HEK293 (cell line): ENCODE results near the gene GRAMD1B.

Experiments used
- CTCF ChIA-PET: fragments of 350-600 bp; formaldehyde crosslinking; extraction: SDS; loops from one replicate; lab custom pipeline; 2021; ENCODE audit warnings: antibody characterized with exemption; lab: Yijun Ruan, JAX
- POLR2A ChIA-PET: fragments of 300-600 bp; formaldehyde crosslinking; extraction: SDS; loops from one replicate; lab custom pipeline; 2020; ENCODE audit warnings: antibody characterized with exemption, inconsistent platforms; lab: Yijun Ruan, JAX
- H3K27ac ChIP-seq: fragments of 200-500 bp; sonication (Bioruptor generic); 2 replicates; pipeline ENCODE4 v1.5.1; 2014; ENCODE audit warnings: low read depth, low read length, control low read depth, inconsistent platforms; ENCODE audit errors: extremely low read depth
- H3K36me3 ChIP-seq, 2 experiments: fragments of 200-500 bp in 1 of 2; sonication (Bioruptor generic) in 1 of 2; 1 replicate in 1 of 2; 2 replicates in 1 of 2; pipeline ENCODE4 v1.5.1; 2014 to 2017; ENCODE audit warnings: inconsistent platforms in 2 of 2, low read length in 2 of 2; ENCODE audit not compliant: control insufficient read depth in 2 of 2, insufficient read depth in 1 of 2
- H3K4me1 ChIP-seq: fragments of 200-500 bp; sonication (Bioruptor generic); 2 replicates; pipeline ENCODE4 v1.5.1; 2014; ENCODE audit warnings: mild to moderate bottlenecking, low read length, inconsistent platforms; ENCODE audit not compliant: control insufficient read depth, insufficient read depth
- H3K4me3 ChIP-seq: 2 replicates; pipeline ENCODE4 v1.5.1; 2011; ENCODE audit warnings: low read depth, mild to moderate bottlenecking, control low read depth, low read length, moderate library complexity
- H3K9me3 ChIP-seq: fragments of 200-500 bp; sonication (Bioruptor generic); 2 replicates; pipeline ENCODE4 v1.5.1; 2014; ENCODE audit warnings: low read depth, low read length, inconsistent platforms; ENCODE audit not compliant: control insufficient read depth, insufficient read depth
- GLI2 ChIP-seq: fragments of 450-650 bp; formaldehyde crosslinking; IDR thresholded peaks from 2 replicates; pipeline ENCODE4; 2017; ENCODE audit warnings: missing biosample characterization, missing genetic modification characterization, low read depth, borderline replicate concordance
- HOXA7 ChIP-seq: sonication (generic); formaldehyde crosslinking; IDR thresholded peaks from 2 replicates; pipeline ENCODE4 v1.8.1; 2022; ENCODE audit warnings: missing genetic modification reagents, borderline replicate concordance
- KLF16 ChIP-seq: fragments of 450-650 bp; formaldehyde crosslinking; IDR thresholded peaks from 2 replicates; pipeline ENCODE4 v1.5.1; 2017; ENCODE audit warnings: missing biosample characterization, missing genetic modification characterization
- ZBTB8A ChIP-seq: fragments of 450-650 bp; formaldehyde crosslinking; IDR thresholded peaks from 2 replicates; pipeline ENCODE4 v1.5.1; 2016; ENCODE audit warnings: missing biosample characterization, missing genetic modification characterization
- ZFP3 ChIP-seq: fragments of 450-650 bp; formaldehyde crosslinking; IDR thresholded peaks from 2 replicates; pipeline ENCODE4 v1.5.1; 2016; ENCODE audit warnings: low read depth, missing biosample characterization, missing genetic modification characterization
- ZNF19 ChIP-seq: fragments of 450-650 bp; formaldehyde crosslinking; IDR thresholded peaks from 2 replicates; pipeline ENCODE4; 2016; ENCODE audit warnings: missing biosample characterization, missing genetic modification characterization, low read depth
- ZNF202 ChIP-seq: fragments of 450-650 bp; formaldehyde crosslinking; IDR thresholded peaks from 2 replicates; pipeline ENCODE4 v1.5.1; 2016; ENCODE audit warnings: missing biosample characterization, missing genetic modification characterization, borderline replicate concordance
- ZNF221 ChIP-seq: fragments of 450-650 bp; formaldehyde crosslinking; IDR thresholded peaks from 2 replicates; pipeline ENCODE4 v1.5.1; 2017; ENCODE audit warnings: missing biosample characterization, missing genetic modification characterization, borderline replicate concordance
- ZNF24 ChIP-seq: fragments of 450-650 bp; formaldehyde crosslinking; IDR thresholded peaks from 2 replicates; pipeline ENCODE4 v1.5.1; 2016; ENCODE audit warnings: missing biosample characterization, missing genetic modification characterization
- ZNF571 ChIP-seq: fragments of 450-650 bp; formaldehyde crosslinking; IDR thresholded peaks from 2 replicates; pipeline ENCODE4 v1.5.0; 2017; ENCODE audit warnings: missing biosample characterization, missing genetic modification characterization
- ZNF626 ChIP-seq: fragments of 450-650 bp; sonication (Bioruptor Pico); formaldehyde crosslinking; IDR thresholded peaks from 2 replicates; pipeline ENCODE4 v1.5.1; 2018; ENCODE audit warnings: missing biosample characterization, missing genetic modification characterization, inconsistent platforms
- ZNF670 ChIP-seq: fragments of 450-650 bp; formaldehyde crosslinking; IDR thresholded peaks from 2 replicates; pipeline ENCODE4 v1.5.1; 2016; ENCODE audit warnings: missing biosample characterization, missing genetic modification characterization, low read depth
- ZNF677 ChIP-seq: fragments of 450-650 bp; IDR thresholded peaks from 2 replicates; pipeline ENCODE4 v1.5.0; 2018; ENCODE audit warnings: missing biosample characterization, mild to moderate bottlenecking, missing genetic modification characterization, moderate library complexity
- ZNF76 ChIP-seq: fragments of 450-650 bp; formaldehyde crosslinking; IDR thresholded peaks from 2 replicates; pipeline ENCODE4; 2016; ENCODE audit warnings: low read depth, missing biosample characterization, missing genetic modification characterization, borderline replicate concordance
- ZNF791 ChIP-seq: fragments of 450-650 bp; formaldehyde crosslinking; IDR thresholded peaks from 2 replicates; pipeline ENCODE4 v1.5.1; 2016; ENCODE audit warnings: missing biosample characterization, missing genetic modification characterization
- TF ChIP-seq, protein P1 (sequence below): fragments of 450-650 bp; formaldehyde crosslinking; IDR thresholded peaks from 2 replicates; pipeline ENCODE4 v1.5.1; 2017; ENCODE audit warnings: missing biosample characterization, mild to moderate bottlenecking, missing genetic modification characterization, moderate library complexity
- TF ChIP-seq, protein P2 (sequence below): fragments of 450-650 bp; formaldehyde crosslinking; IDR thresholded peaks from 2 replicates; pipeline ENCODE4 v1.5.1; 2016; ENCODE audit warnings: missing biosample characterization, missing genetic modification characterization
- TF ChIP-seq, protein P3 (sequence below): fragments of 450-650 bp; formaldehyde crosslinking; IDR thresholded peaks from 2 replicates; pipeline ENCODE4 v1.5.1; 2016; ENCODE audit warnings: missing biosample characterization, missing genetic modification characterization
- TF ChIP-seq, protein P4 (sequence below): fragments of 450-650 bp; formaldehyde crosslinking; IDR thresholded peaks from 2 replicates; pipeline ENCODE4 v1.5.1; 2016; ENCODE audit warnings: missing biosample characterization, missing genetic modification characterization
- TF ChIP-seq, protein P5 (sequence below): fragments of 450-650 bp; formaldehyde crosslinking; IDR thresholded peaks from 2 replicates; pipeline ENCODE4 v1.5.1; 2016; ENCODE audit warnings: missing biosample characterization, missing genetic modification characterization

GRAMD1B gene

DNA sequence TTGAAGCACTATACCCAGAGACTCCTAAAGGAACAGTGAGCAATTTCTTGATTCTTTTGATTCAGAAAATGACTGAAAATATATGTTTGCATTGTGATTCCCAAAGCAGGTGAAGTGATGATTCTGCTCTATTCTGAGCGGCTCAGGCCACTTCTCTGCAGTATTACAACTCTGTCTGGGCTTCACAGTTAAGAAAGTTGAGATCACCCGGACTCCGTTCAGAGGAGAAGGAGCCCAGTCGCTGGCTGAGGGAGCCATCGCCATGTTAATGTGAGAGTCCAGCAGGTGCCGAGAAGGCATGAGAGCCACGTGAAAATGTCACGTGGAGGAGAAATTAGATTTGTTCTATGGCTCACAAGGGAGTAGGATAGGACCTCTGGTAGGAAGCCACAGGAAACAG is 132.8 kb downstream of the GRAMD1B start:
- no peak overlapping the region for H3K27ac ChIP-seq
- no peaks in the 10 kb centered on the region for H3K36me3 ChIP-seq
- no peak overlapping the region for H3K4me3 ChIP-seq
- TF ChIP-seq KLF16, result no peak
- TF ChIP-seq, protein P1, sequence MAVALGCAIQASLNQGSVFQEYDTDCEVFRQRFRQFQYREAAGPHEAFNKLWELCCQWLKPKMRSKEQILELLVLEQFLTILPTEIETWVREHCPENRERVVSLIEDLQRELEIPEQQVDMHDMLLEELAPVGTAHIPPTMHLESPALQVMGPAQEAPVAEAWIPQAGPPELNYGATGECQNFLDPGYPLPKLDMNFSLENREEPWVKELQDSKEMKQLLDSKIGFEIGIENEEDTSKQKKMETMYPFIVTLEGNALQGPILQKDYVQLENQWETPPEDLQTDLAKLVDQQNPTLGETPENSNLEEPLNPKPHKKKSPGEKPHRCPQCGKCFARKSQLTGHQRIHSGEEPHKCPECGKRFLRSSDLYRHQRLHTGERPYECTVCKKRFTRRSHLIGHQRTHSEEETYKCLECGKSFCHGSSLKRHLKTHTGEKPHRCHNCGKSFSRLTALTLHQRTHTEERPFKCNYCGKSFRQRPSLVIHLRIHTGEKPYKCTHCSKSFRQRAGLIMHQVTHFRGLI (tag by site-specific recombination), result peak; percentile 53; the same call in 1 of the 2 replicates
- no peak for TF ChIP-seq ZNF791 (tag by site-specific recombination)
- TF ChIP-seq ZNF221 (tag by site-specific recombination), result no peak
- no peak for TF ChIP-seq HOXA7 (CRISPR knock-in tag)
- TF ChIP-seq, protein P2, sequence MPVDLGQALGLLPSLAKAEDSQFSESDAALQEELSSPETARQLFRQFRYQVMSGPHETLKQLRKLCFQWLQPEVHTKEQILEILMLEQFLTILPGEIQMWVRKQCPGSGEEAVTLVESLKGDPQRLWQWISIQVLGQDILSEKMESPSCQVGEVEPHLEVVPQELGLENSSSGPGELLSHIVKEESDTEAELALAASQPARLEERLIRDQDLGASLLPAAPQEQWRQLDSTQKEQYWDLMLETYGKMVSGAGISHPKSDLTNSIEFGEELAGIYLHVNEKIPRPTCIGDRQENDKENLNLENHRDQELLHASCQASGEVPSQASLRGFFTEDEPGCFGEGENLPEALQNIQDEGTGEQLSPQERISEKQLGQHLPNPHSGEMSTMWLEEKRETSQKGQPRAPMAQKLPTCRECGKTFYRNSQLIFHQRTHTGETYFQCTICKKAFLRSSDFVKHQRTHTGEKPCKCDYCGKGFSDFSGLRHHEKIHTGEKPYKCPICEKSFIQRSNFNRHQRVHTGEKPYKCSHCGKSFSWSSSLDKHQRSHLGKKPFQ (tag by site-specific recombination), result no peak
- no peak for TF ChIP-seq GLI2 (tag by site-specific recombination)
- TF ChIP-seq, protein P3, sequence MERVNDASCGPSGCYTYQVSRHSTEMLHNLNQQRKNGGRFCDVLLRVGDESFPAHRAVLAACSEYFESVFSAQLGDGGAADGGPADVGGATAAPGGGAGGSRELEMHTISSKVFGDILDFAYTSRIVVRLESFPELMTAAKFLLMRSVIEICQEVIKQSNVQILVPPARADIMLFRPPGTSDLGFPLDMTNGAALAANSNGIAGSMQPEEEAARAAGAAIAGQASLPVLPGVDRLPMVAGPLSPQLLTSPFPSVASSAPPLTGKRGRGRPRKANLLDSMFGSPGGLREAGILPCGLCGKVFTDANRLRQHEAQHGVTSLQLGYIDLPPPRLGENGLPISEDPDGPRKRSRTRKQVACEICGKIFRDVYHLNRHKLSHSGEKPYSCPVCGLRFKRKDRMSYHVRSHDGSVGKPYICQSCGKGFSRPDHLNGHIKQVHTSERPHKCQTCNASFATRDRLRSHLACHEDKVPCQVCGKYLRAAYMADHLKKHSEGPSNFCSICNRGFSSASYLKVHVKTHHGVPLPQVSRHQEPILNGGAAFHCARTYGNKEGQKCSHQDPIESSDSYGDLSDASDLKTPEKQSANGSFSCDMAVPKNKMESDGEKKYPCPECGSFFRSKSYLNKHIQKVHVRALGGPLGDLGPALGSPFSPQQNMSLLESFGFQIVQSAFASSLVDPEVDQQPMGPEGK (tag by site-specific recombination), result no peak
- H3K9me3 ChIP-seq, result no peaks in the 10 kb centered on the region
- ChIA-PET CTCF (interaction anchor here (1.0 kb wide), 2 partner anchors 8 to 14 kb away, joined by 3 to 4 read pairs; no protein-coding TSS in a partner anchor), POLR2A (no interaction called here)
- peaks cover 2% of the 10 kb centered on the region; the same call in 1 of the 2 replicates for H3K4me1 ChIP-seq

DNA sequence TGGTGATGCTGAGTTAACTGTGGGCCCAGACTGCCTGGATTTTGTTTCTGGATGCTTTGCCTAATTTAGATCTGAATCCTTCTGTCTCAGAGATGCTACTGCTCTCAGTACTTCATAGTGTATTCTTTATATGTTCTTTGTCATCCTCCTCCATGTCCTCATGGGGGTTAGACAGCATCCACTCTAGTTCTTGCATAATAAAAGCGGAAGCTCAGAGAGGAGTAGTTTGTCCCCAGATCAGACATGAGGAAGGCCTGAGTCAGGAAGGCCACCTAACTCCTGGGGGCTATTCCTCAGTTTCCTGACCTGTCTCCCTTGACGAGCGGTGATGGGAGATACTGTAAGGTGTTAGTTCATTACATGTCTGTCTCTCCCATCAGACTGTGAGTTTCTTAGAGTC is 134.2 kb downstream of the GRAMD1B start:
- ChIA-PET POLR2A (no interaction called here), CTCF (interaction anchor here (2.4 to 5.4 kb wide), 2 partner anchors 10 to 12 kb away, joined by 9 to 39 read pairs; no protein-coding TSS in a partner anchor)
- no peaks in the 10 kb centered on the region for H3K9me3 ChIP-seq
- TF ChIP-seq ZNF24 (tag by site-specific recombination) (no peak), ZNF626 (tag by site-specific recombination) (no peak), ZNF202 (tag by site-specific recombination) (no peak)
- TF ChIP-seq, protein P4, sequence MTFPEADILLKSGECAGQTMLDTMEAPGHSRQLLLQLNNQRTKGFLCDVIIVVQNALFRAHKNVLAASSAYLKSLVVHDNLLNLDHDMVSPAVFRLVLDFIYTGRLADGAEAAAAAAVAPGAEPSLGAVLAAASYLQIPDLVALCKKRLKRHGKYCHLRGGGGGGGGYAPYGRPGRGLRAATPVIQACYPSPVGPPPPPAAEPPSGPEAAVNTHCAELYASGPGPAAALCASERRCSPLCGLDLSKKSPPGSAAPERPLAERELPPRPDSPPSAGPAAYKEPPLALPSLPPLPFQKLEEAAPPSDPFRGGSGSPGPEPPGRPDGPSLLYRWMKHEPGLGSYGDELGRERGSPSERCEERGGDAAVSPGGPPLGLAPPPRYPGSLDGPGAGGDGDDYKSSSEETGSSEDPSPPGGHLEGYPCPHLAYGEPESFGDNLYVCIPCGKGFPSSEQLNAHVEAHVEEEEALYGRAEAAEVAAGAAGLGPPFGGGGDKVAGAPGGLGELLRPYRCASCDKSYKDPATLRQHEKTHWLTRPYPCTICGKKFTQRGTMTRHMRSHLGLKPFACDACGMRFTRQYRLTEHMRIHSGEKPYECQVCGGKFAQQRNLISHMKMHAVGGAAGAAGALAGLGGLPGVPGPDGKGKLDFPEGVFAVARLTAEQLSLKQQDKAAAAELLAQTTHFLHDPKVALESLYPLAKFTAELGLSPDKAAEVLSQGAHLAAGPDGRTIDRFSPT, result no peak
- no peak overlapping the region for H3K4me3 ChIP-seq
- H3K27ac ChIP-seq, result no peak overlapping the region
- peaks cover 2% of the 10 kb centered on the region; the same call in 1 of the 2 replicates for H3K4me1 ChIP-seq
- no peaks in the 10 kb centered on the region for H3K36me3 ChIP-seq

DNA sequence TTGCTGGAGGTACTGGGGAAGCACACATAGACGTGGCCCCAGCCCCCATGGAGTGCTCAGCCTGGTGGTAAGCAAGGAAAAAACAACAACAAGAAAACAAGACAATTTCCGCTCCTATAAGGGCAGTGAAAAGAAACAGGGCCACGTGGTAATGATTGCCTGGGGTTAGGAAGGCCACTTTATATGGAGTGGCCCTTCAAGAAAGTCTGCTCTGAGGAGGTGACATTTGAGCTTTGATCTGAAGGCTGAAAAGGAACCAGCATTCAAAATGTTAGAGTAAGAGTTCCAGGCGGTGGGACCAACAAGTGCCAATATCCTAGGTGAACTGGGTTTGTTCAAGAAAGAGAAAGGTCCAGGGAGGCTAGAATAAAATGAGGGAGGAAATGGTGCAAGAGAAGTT is 136.8 kb downstream of the GRAMD1B start:
- Histone ChIP-seq H3K36me3 (no peaks in the 10 kb centered on the region), H3K9me3 (no peaks in the 10 kb centered on the region), H3K27ac (no peak overlapping the region), H3K4me3 (no peak overlapping the region), H3K4me1 (no peaks in the 10 kb centered on the region)
- POLR2A ChIA-PET, result no interaction called here
- CTCF ChIA-PET, result interaction anchor here (0.9 to 5.4 kb wide), 4 partner anchors 13 to 145 kb away, joined by 3 to 39 read pairs (median 6); no protein-coding TSS in a partner anchor
- TF ChIP-seq ZFP3 (tag by site-specific recombination), result no peak
- TF ChIP-seq, protein P5, sequence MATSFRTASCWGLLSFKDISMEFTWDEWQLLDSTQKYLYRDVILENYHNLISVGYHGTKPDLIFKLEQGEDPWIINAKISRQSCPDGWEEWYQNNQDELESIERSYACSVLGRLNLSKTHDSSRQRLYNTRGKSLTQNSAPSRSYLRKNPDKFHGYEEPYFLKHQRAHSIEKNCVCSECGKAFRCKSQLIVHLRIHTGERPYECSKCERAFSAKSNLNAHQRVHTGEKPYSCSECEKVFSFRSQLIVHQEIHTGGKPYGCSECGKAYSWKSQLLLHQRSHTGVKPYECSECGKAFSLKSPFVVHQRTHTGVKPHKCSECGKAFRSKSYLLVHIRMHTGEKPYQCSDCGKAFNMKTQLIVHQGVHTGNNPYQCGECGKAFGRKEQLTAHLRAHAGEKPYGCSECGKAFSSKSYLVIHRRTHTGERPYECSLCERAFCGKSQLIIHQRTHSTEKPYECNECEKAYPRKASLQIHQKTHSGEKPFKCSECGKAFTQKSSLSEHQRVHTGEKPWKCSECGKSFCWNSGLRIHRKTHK, result no peak
- no peak for TF ChIP-seq ZNF571 (tag by site-specific recombination)
- no peak for TF ChIP-seq ZNF670
- no peak for TF ChIP-seq ZBTB8A (tag by site-specific recombination)
- no peak for TF ChIP-seq ZNF76 (tag by site-specific recombination)
- no peak for TF ChIP-seq ZNF19 (tag by site-specific recombination)
- no peak for TF ChIP-seq ZNF677 (tag by site-specific recombination)
- TF ChIP-seq, protein P1 (tag by site-specific recombination), result no peak
